Superior temporal gyrus (tissue), 1 donor: ENCODE data around the gene RPTOR.
"Not testable (repeated sequence)": the region's sequence is repeated elsewhere in the genome, so short reads cannot be mapped to it uniquely, and the experiment has no call there.

Experiments used
- DNase-seq: peaks from one replicate; pipeline ENCODE4 v3.0.0-alpha.2; 2016; ENCODE audit errors: extremely low spot score

RPTOR gene

GRCh38 chr17:80860101-80860671, 315.5 kb downstream of the RPTOR start:
- no peak for DNase-seq

DNA sequence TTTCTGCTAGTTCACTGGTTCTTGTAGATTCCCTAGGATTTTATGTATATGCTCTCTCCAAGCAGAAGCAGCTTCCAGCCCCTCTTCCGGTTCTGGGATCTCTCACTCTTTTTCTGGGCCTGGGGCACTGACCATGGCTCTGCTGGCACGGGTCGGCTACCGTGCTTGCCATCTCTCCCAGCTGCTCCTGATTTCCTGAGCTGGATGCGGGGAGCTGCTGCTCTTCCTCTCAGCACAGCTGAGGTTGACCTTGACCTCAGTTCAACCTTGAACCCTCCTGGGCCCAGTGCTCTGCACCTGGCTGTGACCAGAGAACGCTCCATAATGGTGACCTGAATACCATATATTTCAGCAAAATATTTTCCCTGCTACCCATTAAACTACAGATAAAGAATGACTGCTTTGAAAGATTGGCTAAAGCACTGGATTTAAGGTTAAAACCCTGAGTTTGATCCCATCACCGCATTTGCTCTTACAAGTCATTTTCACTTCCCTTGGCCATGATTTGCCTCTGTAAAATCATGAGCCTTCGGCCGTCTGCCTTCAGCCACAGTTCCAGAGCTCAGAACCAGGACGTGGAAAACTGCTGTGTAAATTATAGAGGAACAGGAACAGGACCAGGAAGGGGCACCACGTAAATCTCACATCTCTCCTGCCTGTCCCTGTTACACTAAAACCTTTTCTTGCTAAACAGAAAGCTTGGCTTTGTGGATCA, 316.2 kb downstream of the RPTOR start:
- no peak for DNase-seq

- no peak for DNase-seq
Measured at GRCh38 chr17:80861418-80861815, 316.8 kb downstream of the RPTOR start.

- peak; percentile 54 for DNase-seq
Measured at GRCh38 chr17:80861892-80862291, 317.3 kb downstream of the RPTOR start.

DNA sequence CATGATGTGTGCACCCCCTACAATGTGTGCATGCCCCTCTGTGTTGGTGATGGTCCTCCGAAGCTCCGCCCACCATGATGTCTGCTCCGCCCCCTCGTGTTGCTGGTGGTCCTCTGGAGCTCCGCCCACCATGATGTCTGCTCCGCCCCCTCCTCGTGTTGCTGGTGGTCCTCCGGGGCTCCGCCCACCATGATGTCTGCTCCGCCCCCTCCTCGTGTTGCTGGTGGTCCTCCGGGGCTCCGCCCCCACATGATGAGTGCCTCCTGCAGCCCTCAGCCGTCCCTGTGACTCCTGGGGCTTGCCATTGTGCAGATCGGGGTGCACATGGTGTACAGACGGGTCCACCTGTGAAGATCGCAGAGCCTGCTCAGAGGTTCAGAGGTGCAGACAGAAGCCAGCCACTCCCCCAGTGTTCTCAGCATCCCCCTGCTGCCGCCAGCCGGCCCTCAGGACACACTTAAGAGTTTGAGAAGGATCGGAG, 317.9 kb downstream of the RPTOR start:
- no peak for DNase-seq

DNA sequence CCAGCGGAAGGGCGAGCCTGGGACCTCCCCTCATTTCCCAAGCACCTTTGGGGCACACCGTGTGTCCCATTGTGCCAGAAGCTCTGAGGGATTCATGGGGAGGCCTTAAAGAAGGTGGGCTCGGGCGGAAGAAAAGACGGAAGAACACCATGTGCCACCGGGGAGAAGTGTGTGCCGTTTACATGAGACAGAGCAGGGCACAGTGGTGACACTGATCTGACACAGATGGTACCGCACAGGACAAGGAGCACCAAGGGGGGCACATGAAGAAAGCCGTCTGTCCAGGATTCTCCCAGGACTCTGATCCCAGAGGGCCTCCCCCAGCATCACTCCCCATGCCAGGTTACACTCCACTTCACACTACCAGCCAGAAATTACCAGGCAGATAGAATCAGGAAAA, 318.3 kb downstream of the RPTOR start:
- no peak for DNase-seq

GRCh38 chr17:80863626-80864025, 319.0 kb downstream of the RPTOR start:
- no peak for DNase-seq

DNA sequence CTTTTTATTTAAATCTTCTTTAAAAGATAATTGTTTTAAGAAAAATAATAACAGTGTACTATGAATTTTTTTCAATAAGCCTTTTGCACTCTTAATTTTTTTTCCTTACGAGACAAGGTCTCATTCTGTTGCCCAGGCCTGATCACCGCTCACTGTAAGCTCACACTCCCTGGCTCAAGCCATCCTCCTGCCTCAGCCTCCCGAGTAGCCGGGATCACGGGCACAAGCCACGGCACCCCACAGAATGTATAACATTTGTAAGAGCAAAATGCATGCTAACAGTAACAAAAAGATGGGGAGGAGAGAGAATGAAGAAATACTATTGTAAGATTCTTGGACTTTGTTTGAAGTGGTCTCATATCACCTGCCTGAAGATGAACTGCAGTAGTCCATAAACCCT, 320.1 kb downstream of the RPTOR start:
- DNase-seq = no peak

DNA sequence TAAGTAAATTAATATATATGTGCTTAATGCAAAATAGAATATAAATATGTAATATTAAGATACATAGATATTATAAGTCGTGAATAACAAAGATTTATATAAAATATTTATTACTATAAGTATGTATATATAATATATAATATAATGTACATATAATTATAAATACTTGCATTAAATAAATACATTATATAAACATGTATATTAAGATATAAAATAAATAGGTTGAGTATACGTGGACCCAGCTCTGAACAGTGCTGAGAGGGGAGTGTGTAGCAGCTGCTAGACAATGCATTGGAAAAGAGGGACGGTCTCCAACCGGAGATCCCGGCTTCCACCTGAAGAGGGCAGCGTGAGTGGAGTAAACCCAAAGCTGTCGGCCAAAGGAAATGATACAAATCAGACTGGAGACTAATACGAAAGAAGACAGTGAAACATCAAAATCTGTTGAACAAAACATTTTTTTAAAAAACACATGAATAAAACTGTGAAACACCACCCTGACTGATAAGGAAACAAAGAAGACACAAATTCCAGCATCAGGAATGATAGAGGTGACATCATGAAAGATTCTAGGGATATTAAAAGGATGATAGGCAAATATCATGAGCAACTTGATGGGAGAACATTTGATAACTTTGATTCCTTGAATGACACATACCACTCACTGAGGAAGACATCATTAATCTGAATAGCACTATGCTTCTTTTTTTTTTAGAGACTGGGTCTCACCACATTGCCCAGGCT, 321.6 kb downstream of the RPTOR start:
- peak; percentile 87 for DNase-seq

DNA sequence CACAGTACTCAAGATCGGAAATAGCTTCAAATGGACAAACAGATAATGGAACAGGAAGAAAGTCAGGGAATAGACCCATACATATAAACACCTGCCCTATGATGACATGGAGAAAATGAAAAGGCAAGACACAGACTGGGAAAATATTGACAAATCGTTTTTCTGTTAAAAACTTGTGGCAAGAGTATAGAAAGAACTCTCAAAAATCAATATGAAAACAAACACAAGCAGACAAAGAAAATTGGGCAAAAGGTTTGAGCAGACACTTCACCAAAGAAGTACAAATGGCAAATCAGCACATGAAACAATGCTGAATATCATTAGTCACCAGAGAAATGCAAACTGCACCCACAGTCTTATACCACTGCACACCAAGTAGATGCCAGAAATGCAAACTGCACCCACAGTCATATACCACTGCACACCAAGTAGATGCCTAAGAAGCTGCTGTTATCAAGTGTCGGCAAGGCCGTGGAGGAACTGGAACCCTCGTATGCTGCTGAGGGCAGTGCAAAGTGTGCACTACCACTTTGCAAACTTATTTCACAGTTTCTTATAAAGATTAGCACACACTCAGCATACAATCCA, 323.5 kb downstream of the RPTOR start:
- no peak for DNase-seq

DNA sequence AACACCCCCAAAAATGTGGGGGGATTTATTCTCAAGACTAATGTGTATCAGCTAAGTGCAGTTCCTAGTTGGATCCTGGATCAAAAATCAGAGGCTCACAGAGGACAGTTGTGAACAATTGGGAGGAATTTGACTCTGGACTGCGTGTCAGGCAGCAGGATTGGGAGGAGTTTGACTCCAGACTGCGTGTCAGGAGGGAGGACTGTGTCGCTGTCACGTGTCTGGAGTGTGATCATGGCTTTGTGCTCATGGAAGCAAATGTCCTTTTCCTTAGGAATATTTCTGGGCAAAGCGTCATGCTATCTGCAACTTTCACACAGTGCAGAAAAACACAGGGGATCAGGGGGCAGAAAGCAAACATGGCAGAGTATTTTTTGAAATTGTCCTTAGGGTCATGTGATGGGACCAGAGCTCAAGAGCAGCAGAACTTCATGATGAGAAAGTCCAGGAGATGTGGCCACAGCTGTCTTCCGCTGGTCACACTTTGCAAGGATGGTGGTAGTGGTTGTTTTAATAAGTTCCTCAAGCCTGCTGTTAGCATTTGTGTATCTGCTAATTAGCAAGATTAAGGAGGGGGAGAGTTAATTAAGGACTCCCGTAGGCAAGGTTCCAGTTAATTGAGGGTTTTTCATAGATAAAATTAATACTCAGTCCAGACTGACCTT, 325.0 kb downstream of the RPTOR start:
- no peak for DNase-seq

DNA sequence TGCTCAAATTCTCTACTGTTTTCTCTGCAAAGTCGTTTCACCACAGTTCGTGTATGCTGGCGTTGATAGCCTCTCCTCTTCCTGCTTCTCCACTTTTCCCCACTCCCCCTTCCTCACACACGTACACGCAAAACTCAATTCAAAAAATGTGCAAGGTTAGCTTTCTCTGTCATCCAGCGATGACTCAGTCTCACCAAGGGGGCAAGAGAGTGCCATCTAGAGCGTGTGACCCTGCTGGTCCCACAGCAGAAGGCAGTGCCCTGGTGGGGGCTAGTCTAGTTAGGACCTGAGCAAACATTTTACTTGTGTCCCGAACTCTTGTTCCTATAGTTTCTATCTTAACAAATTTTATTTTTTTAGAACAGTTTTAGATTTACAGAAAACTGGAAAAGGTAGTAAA, 325.8 kb downstream of the RPTOR start:
- no peak for DNase-seq

GRCh38 chr17:80871341-80871740, 326.7 kb downstream of the RPTOR start:
- no peak for DNase-seq

DNA sequence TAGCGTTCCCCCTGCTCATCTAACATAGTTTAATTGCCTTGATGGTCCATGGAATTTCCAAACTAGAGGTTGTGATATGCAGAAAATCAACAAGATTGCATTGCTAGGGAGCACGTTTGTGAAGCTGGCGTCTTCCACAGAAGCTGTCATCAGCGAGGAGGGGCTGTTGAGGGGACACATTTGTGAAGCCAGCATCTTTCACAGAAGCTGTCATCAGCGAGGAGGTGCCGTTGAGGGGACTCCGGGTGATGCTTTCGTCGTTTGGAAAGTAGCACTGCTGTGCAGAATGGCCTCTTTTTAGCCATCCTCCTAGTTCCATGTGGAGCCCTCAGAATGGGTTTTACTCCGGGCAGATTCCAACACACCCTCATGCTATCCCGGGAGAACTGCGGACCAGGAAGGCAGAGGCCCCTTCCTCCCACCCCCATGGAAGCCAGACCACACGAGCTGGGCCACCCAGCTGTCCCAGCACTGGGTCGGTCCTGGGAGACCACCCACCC, 327.4 kb downstream of the RPTOR start:
- no peak for DNase-seq

DNA sequence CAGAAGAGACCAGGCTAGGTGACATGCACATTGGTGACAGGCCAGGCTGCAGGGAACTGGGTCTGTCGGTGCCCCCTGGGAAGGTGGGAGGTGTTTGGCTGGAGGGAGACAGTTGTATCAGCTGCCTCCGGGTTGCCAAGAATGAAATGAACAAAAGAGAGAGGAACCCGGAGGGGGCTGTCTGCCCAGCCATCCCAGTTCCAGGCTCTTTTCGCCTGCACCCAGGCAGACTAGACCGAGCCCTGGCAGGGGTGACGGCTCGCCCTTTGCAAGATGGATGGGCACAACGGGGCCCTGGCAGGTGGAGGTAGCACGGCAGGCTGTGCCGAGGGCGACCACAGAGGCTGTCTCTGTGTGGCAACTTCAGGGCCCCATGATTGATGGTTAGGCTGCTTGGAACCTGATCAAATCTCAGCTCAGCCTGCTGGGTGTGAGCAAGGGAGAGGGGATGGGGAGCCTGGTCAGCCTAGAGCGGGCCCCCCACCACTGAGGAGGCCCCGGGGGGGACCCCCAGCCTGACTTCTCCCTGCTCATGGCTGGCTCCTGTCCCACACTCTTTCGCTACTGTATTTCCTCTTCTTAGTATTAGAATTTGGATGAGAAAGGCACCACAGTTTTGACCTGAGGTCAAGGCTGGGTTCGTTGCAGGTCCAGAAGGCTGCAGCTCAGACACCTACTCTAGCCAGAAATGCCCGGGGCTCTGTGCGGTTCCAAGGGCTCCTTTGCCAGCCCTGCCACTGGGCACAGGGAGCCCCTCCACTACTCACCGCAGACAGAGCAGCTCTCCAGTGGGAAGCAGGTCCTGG, 328.1 kb downstream of the RPTOR start:
- DNase-seq = no peak

GRCh38 chr17:80873307-80873951, 328.8 kb downstream of the RPTOR start:
- peak; percentile 58 for DNase-seq

- DNase-seq = no peak
Measured at GRCh38 chr17:80874866-80875445, 330.3 kb downstream of the RPTOR start.

DNA sequence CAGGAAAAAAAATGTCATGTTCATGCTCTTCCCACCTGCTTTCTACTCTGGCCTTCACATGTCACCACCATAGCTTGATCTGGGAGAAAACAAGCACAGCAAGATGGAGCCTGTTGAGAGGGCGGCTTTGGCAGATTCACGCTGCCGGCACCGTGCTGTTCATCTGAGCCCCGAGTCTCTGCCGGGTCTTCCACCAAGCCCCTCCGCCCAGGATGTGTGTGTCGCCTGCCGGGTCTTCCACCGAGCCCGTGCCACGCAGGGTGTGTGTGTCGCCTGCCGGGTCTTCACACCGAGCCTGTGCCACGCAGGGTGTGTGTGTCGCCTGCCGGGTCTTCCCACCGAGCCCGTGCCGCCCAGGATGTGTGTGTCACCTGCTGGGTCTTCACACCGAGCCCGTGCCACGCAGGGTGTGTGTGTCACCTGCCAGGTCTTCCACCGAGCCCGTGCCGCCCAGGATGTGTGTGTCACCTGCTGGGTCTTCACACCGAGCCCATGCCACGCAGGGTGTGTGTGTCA, 330.9 kb downstream of the RPTOR start:
- not testable (repeated sequence) for DNase-seq

DNA sequence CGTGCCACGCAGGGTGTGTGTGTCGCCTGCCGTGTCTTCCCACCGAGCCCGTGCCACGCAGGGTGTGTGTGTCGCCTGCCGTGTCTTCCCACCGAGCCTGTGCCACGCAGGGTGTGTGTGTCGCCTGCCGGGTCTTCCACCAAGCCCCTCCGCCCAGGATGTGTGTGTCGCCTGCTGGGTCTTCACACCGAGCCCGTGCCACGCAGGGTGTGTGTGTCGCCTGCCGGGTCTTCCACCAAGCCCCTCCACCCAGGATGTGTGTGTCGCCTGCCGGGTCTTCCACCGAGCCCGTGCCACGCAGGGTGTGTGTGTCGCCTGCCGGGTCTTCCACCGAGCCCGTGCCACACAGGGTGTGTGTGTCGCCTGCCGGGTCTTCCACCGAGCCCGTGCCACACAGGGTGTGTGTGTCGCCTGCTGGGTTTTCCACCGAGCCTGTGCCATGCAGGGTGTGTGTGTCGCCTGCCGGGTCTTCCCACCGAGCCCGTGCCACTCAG, 331.9 kb downstream of the RPTOR start:
- DNase-seq = not testable (repeated sequence)
